RWPE2 (cell line): ENCODE measurements around the gene GDI1.

Experiments
- ATAC-seq: fragments of 200-7000 bp; cut with Tn5 transposase; 3 replicates; pipeline ENCODE4 v1.9.1; 2021; ENCODE audit warnings: low read depth
- DNase-seq: peaks from one replicate; pipeline ENCODE4 v3.0.0-alpha.2; 2020; ENCODE audit warnings: low spot score
- H3K27ac ChIP-seq: fragments of 450-650 bp; 2 replicates; pipeline ENCODE4 v1.5.1; 2017; ENCODE audit warnings: mild to moderate bottlenecking; ENCODE audit not compliant: poor library complexity, severe bottlenecking
- H3K27me3 ChIP-seq: fragments of 250-450 bp; sonication (Bioruptor Pico); 2 replicates; pipeline ENCODE4 v1.5.1; 2021; ENCODE audit warnings: mild to moderate bottlenecking, moderate library complexity; ENCODE audit not compliant: insufficient read depth, poor library complexity, severe bottlenecking
- H3K36me3 ChIP-seq: fragments of 250-450 bp; sonication (Bioruptor Pico); 2 replicates; pipeline ENCODE4 v1.5.1; 2020; ENCODE audit warnings: low read depth, mild to moderate bottlenecking, moderate library complexity
- H3K4me1 ChIP-seq: fragments of 250-450 bp; sonication (Bioruptor Pico); 2 replicates; pipeline ENCODE4 v1.5.1; 2021; ENCODE audit warnings: mild to moderate bottlenecking, moderate library complexity; ENCODE audit not compliant: insufficient read depth, poor library complexity, severe bottlenecking
- H3K4me3 ChIP-seq: fragments of 250-450 bp; sonication (Bioruptor Pico); 2 replicates; pipeline ENCODE4 v1.5.1; 2021; ENCODE audit warnings: mild to moderate bottlenecking, moderate library complexity; ENCODE audit not compliant: severe bottlenecking
- H3K9me3 ChIP-seq: fragments of 250-450 bp; sonication (Bioruptor Pico); 2 replicates; pipeline ENCODE4 v1.5.1; 2021; ENCODE audit warnings: mild to moderate bottlenecking, moderate library complexity; ENCODE audit not compliant: severe bottlenecking
- CTCF ChIP-seq: fragments of 450-650 bp; IDR thresholded peaks from one replicate; pipeline ENCODE4 v1.5.1; 2017; ENCODE audit warnings: mild to moderate bottlenecking, moderate library complexity; ENCODE audit not compliant: poor library complexity, severe bottlenecking

The GDI1 gene

GRCh38 chrX:154459832-154460231 is 22.9 kb downstream of the GDI1 start:
- TF ChIP-seq CTCF = no peak
- Histone ChIP-seq H3K4me3 (peak overlapping the region; percentile 90), H3K4me1 (no peaks in the 10 kb centered on the region), H3K27ac (peak overlapping the region; percentile 60), H3K27me3 (no peaks in the 10 kb centered on the region), H3K36me3 (peaks cover 10% of the 10 kb centered on the region), H3K9me3 (no peaks in the 10 kb centered on the region)
- DNase-seq = no peak
- ATAC-seq = peak; percentile 17; the same call in 2 of the 3 replicates

- Histone ChIP-seq H3K9me3 (no peaks in the 10 kb centered on the region), H3K4me1 (no peaks in the 10 kb centered on the region), H3K36me3 (peaks cover 10% of the 10 kb centered on the region), H3K4me3 (no peak overlapping the region), H3K27ac (no peak overlapping the region), H3K27me3 (no peaks in the 10 kb centered on the region)
- no peak for TF ChIP-seq CTCF
- no peak for ATAC-seq
- no peak for DNase-seq
Measured at GRCh38 chrX:154460326-154460725, 23.4 kb downstream of the GDI1 start.

- DNase-seq (no peak), ATAC-seq (no peak)
- Histone ChIP-seq H3K4me3 (no peak overlapping the region), H3K27me3 (no peaks in the 10 kb centered on the region), H3K27ac (no peak overlapping the region), H3K4me1 (no peaks in the 10 kb centered on the region), H3K9me3 (no peaks in the 10 kb centered on the region), H3K36me3 (peaks cover 10% of the 10 kb centered on the region)
- no peak for TF ChIP-seq CTCF
Measured at GRCh38 chrX:154462396-154462795, 25.4 kb downstream of the GDI1 start.

- ATAC-seq (no peak), DNase-seq (no peak)
- H3K9me3 ChIP-seq = no peaks in the 10 kb centered on the region
- H3K36me3 ChIP-seq = peaks cover 10% of the 10 kb centered on the region
- H3K27me3 ChIP-seq = no peaks in the 10 kb centered on the region
- H3K4me1 ChIP-seq = no peaks in the 10 kb centered on the region
- TF ChIP-seq CTCF = no peak
- no peak overlapping the region for H3K27ac ChIP-seq
- no peak overlapping the region for H3K4me3 ChIP-seq
Measured at GRCh38 chrX:154463611-154464220, 26.8 kb downstream of the GDI1 start.

- DNase-seq (no peak), ATAC-seq (no peak)
- H3K9me3 ChIP-seq = no peaks in the 10 kb centered on the region
- peaks cover 10% of the 10 kb centered on the region for H3K36me3 ChIP-seq
- H3K27ac ChIP-seq = no peak overlapping the region
- H3K27me3 ChIP-seq = no peaks in the 10 kb centered on the region
- H3K4me1 ChIP-seq = no peaks in the 10 kb centered on the region
- TF ChIP-seq CTCF = no peak
- H3K4me3 ChIP-seq = no peak overlapping the region
Measured at GRCh38 chrX:154464806-154465365, 27.9 kb downstream of the GDI1 start.
